ENCODE results near the gene KLK11.
"Not testable (repeated sequence)": the region's sequence is repeated elsewhere in the genome, so short reads cannot be mapped to it uniquely, and the experiment has no call there.

DNA sequence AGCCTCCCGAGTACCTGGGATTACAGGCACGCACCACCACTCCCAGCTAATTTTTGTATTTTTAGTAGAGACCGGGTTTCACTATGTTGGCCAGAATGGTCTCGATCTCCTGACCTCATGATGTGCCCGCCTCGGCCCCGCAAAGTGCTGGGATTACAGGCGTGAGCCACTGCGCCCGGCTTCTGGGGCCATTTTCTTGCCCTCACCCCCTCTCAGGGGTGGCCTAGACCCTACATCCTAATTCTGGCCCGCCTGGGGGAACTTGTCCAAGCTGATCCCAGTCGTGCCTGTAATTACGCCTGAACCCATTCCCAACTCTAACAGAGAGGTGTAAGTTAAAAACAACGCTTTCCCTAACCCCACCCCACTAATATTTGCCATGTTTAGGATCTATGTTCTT is 42.0 kb downstream of the KLK11 start:
- not testable (repeated sequence) for TF ChIP-seq SUZ12 (IDR thresholded peaks at IDR 0.05); LEF1 (IDR thresholded peaks at IDR 0.05; ENCODE audit: borderline replicate concordance); CTBP1 (IDR thresholded peaks at IDR 0.05; ENCODE audit: borderline replicate concordance)
- TF ChIP-seq, protein P1, sequence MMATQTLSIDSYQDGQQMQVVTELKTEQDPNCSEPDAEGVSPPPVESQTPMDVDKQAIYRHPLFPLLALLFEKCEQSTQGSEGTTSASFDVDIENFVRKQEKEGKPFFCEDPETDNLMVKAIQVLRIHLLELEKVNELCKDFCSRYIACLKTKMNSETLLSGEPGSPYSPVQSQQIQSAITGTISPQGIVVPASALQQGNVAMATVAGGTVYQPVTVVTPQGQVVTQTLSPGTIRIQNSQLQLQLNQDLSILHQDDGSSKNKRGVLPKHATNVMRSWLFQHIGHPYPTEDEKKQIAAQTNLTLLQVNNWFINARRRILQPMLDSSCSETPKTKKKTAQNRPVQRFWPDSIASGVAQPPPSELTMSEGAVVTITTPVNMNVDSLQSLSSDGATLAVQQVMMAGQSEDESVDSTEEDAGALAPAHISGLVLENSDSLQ (IDR thresholded peaks at IDR 0.05): not testable (repeated sequence)
